ENCODE results near the gene RBBP5. TPM values are rescaled to one million over a fixed set of nuclear protein-coding genes. Genes with fewer than 3 reads are reported as not detected.

RBBP5 gene
- total RNA-seq, 4 donors from 2014 or later, result 7.0 to 36.7 (median 12.2) TPM

DNA sequence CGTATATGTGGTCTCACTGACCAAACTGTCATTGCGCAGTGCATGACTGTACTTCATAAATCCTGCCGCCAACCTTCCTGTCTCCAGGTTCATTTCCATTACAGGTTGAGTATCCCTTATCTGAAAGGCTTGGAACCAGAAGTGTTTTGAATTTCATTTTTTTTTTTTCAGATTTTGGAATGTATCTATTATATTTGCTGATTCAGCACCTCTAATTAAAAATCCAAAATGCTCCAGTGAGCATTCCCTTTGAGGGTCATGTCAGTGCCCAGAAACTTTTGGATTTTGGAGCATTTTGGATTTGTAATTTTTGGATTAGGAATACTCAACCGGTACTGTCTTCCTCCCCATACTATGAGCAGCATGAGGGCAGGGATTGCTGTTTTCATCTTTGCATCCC, 30.7 kb upstream of the RBBP5 start:
- intact Hi-C loops (cut with DNase I), result no loop called here
- WGBS, 2 donors, result 92 to 96% methylated on average over 4 of the region's 4 CpGs
- H3K9me3 ChIP-seq, result peaks cover 0 to 14% (median 7%) of the 10 kb centered on the region in 3 donors
- H3K4me3 ChIP-seq, result no peak overlapping the region
- no peaks in the 10 kb centered on the region for H3K4me1 ChIP-seq
- H3K27ac ChIP-seq, result no peak overlapping the region
- H3K36me3 ChIP-seq, result peaks cover 16 to 97% (median 17%) of the 10 kb centered on the region in 3 donors
- no peaks in the 10 kb centered on the region for H3K27me3 ChIP-seq
- TF ChIP-seq POLR2A (IDR thresholded peaks at IDR 0.05) (no peak), CTCF (IDR thresholded peaks at IDR 0.05) (no peak)
- no peak for DNase-seq

- Histone ChIP-seq H3K4me3 (no peak overlapping the region), H3K4me1 (no peaks in the 10 kb centered on the region), H3K27me3 (no peaks in the 10 kb centered on the region), H3K9me3 (peaks cover 0 to 3% (median 3%) of the 10 kb centered on the region in 3 donors), H3K36me3 (peaks cover 2 to 95% (median 13%) of the 10 kb centered on the region in 3 donors), H3K27ac (no peak overlapping the region)
- no peak for DNase-seq
- 74 to 86% methylated on average over 5 of the region's 5 CpGs for WGBS, 2 donors
- no peak for TF ChIP-seq CTCF (IDR thresholded peaks at IDR 0.05)
- TF ChIP-seq POLR2A (IDR thresholded peaks at IDR 0.05), result no peak
- intact Hi-C loops (cut with DNase I), result no loop called here
Measured at GRCh38 chr1:205150651-205151428, 29.1 kb upstream of the RBBP5 start.

- Histone ChIP-seq H3K36me3 (peaks cover 0 to 66% (median 10%) of the 10 kb centered on the region in 3 donors), H3K27me3 (no peaks in the 10 kb centered on the region), H3K4me1 (no peaks in the 10 kb centered on the region), H3K27ac (no peak overlapping the region), H3K9me3 (no peaks in the 10 kb centered on the region), H3K4me3 (no peak overlapping the region)
- 63% methylated on average over 3 to 6 of the region's 6 CpGs for WGBS, 2 donors
- DNase-seq, result no peak
- TF ChIP-seq POLR2A (IDR thresholded peaks at IDR 0.05), result no peak
- TF ChIP-seq CTCF (IDR thresholded peaks at IDR 0.05), result no peak
- intact Hi-C loops (cut with DNase I), result no loop called here
Measured at GRCh38 chr1:205147191-205147835, 25.5 kb upstream of the RBBP5 start.

DNA sequence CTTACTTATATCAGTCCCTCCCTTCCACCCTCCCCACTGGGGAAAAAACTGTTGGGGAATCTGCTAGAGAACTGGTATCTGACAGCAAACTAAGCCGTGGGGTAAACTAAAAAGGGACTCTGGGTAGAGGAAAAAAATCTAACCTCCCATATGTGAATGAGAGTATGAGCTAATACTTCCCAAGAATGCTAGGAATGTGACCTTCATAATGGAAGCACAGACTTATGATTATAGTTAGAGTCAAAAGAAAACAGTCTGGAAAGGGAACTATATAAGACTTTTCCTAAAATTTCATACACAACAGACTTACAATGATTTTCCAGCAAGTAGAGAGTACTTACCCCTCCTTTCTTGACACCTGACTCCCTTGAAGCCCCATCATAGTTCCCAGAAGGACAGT, 23.0 kb upstream of the RBBP5 start:
- TF ChIP-seq POLR2A (IDR thresholded peaks at IDR 0.05), result no peak
- H3K4me1 ChIP-seq, result peaks cover 4 to 10% (median 5%) of the 10 kb centered on the region in 3 donors
- no peaks in the 10 kb centered on the region for H3K9me3 ChIP-seq
- peaks cover 0 to 44% (median 6%) of the 10 kb centered on the region in 3 donors for H3K36me3 ChIP-seq
- no peak overlapping the region for H3K27ac ChIP-seq
- H3K4me3 ChIP-seq, result no peak overlapping the region
- H3K27me3 ChIP-seq, result no peaks in the 10 kb centered on the region
- 33 to 40% methylated on average over 1 of the region's 1 CpG for WGBS, 2 donors
- intact Hi-C loops (cut with DNase I), result no loop called here
- no peak for DNase-seq

- DNase-seq, result no peak
- no peak for TF ChIP-seq POLR2A (IDR thresholded peaks at IDR 0.05)
- no peak for TF ChIP-seq CTCF (IDR thresholded peaks at IDR 0.05)
- no peak overlapping the region for H3K27ac ChIP-seq
- peaks cover 0 to 38% (median 6%) of the 10 kb centered on the region in 3 donors for H3K36me3 ChIP-seq
- no peaks in the 10 kb centered on the region for H3K9me3 ChIP-seq
- H3K27me3 ChIP-seq, result no peaks in the 10 kb centered on the region
- H3K4me1 ChIP-seq, result peaks cover 4 to 10% (median 5%) of the 10 kb centered on the region in 3 donors
- no peak overlapping the region for H3K4me3 ChIP-seq
- intact Hi-C loops (cut with DNase I), result no loop called here
- 59 to 94% methylated on average over 1 of the region's 1 CpG for WGBS, 2 donors
Measured at GRCh38 chr1:205144046-205144720, 22.4 kb upstream of the RBBP5 start.
